OCI-LY7 (cell line): ENCODE measurements around the gene ATP6V0A4. TPM values are rescaled to one million over a fixed set of nuclear protein-coding genes. Genes with fewer than 3 reads are reported as not detected.

Source experiments
- BruUV-seq: library from RNA; stranded (reverse); fragments of 400-500 nt; replicated peaks from 2 replicates; lab custom pipeline; 2021; lab: Mats Ljungman, UMichigan
- CTCF ChIA-PET: fragments of 300-600 bp; sonication (Branson Sonifier 250); formaldehyde crosslinking; loops from one replicate; lab custom pipeline; 2022; ENCODE audit warnings: antibody characterized with exemption; ENCODE audit not compliant: unreplicated experiment; lab: Charles Lee
- POLR2A ChIA-PET: fragments of 300-600 bp; sonication (Branson Sonifier 250); formaldehyde crosslinking; loops from one replicate; lab custom pipeline; 2022; ENCODE audit warnings: antibody characterized with exemption; lab: Charles Lee
- DNase-seq: peaks from one replicate; pipeline ENCODE4 v3.0.0-alpha.2; 2015; ENCODE audit warnings: low spot score
- H2AFZ ChIP-seq: fragments of 200-600 bp; sonication (generic), shearing (Covaris generic); 2 replicates; pipeline ENCODE4 v1.6.1; 2014; ENCODE audit warnings: mild to moderate bottlenecking, antibody characterized with exemption, low read length, moderate library complexity
- H3K27ac ChIP-seq: fragments of 200-600 bp; sonication (generic); 2 replicates; pipeline ENCODE4 v1.5.1; 2014; ENCODE audit warnings: mixed run types, low read depth, mild to moderate bottlenecking, moderate library complexity, low read length, inconsistent platforms; ENCODE audit not compliant: poor library complexity, severe bottlenecking
- H3K36me3 ChIP-seq: fragments of 200-600 bp; sonication (generic); 2 replicates; pipeline ENCODE4 v1.6.1; 2014; ENCODE audit warnings: mild to moderate bottlenecking, antibody characterized with exemption, low read length, moderate library complexity, mixed read lengths; ENCODE audit not compliant: insufficient read depth
- H3K4me1 ChIP-seq: fragments of 200-600 bp; sonication (generic); 2 replicates; pipeline ENCODE4 v1.5.1; 2014; ENCODE audit warnings: mild to moderate bottlenecking, low read length; ENCODE audit not compliant: insufficient read depth, poor library complexity, severe bottlenecking
- H3K4me2 ChIP-seq: fragments of 200-600 bp; sonication (generic); 2 replicates; pipeline ENCODE4 v1.6.1; 2014; ENCODE audit warnings: mild to moderate bottlenecking, low read length
- H3K4me3 ChIP-seq: fragments of 200-600 bp; sonication (generic); 2 replicates; pipeline ENCODE4 v1.5.1; 2014; ENCODE audit warnings: mild to moderate bottlenecking, low read depth, low read length; ENCODE audit not compliant: poor library complexity, severe bottlenecking
- H3K79me2 ChIP-seq: fragments of 200-600 bp; sonication (generic); 2 replicates; pipeline ENCODE4 v1.6.1; 2016; ENCODE audit warnings: low read depth, mild to moderate bottlenecking, low read length, moderate library complexity, mixed read lengths; ENCODE audit not compliant: insufficient read depth
- H3K9me2 ChIP-seq: fragments of 200-600 bp; sonication (generic); 2 replicates; pipeline ENCODE4 v1.6.1; 2016; ENCODE audit warnings: mild to moderate bottlenecking, low read length, mixed read lengths; ENCODE audit not compliant: insufficient read depth
- H3K9me3 ChIP-seq: fragments of 200-600 bp; sonication (generic); 2 replicates; pipeline ENCODE4 v1.6.1; 2014; ENCODE audit warnings: mild to moderate bottlenecking, mixed run types, low read length, mixed read lengths
- H4K20me1 ChIP-seq: fragments of 200-600 bp; sonication (generic); 2 replicates; pipeline ENCODE4 v1.6.1; 2014; ENCODE audit warnings: mild to moderate bottlenecking, antibody characterized with exemption, low read length, moderate library complexity, mixed read lengths; ENCODE audit not compliant: insufficient read depth
- EZH2phosphoT487 ChIP-seq: fragments of 200-600 bp; sonication (generic); IDR thresholded peaks from 2 replicates; pipeline ENCODE4 v1.6.1; 2018; ENCODE audit warnings: low read depth, borderline replicate concordance, mild to moderate bottlenecking, mixed run types, antibody characterized with exemption, low read length, moderate library complexity, mixed read lengths
- intact Hi-C: fragments of 100-400 bp; cut with micrococcal nuclease; formaldehyde crosslinking; loops from one replicate; pipeline ENCODE4 v1.10.0; 2022; ENCODE audit not compliant: unreplicated experiment
- total RNA-seq, 2 experiments: library from RNA; depleted of rRNA in 1 of 2; stranded (reverse); fragments of >200 nt in 1 of 2; shearing (Covaris generic) in 1 of 2; gene quantifications; 2 replicates each; pipeline ENCODE4 v1.2.3, GENCODE V29; 2014 to 2022
- TF ChIP-seq, protein P1 (sequence below): fragments of 200-600 bp; sonication (generic); conservative IDR thresholded peaks from 2 replicates; pipeline ENCODE4 v1.5.1; 2014; ENCODE audit warnings: mild to moderate bottlenecking, antibody characterized with exemption, low read length, moderate library complexity, mixed read lengths

Gene ATP6V0A4
- total RNA-seq, 2 experiments from 2014 or later = not detected

DNA sequence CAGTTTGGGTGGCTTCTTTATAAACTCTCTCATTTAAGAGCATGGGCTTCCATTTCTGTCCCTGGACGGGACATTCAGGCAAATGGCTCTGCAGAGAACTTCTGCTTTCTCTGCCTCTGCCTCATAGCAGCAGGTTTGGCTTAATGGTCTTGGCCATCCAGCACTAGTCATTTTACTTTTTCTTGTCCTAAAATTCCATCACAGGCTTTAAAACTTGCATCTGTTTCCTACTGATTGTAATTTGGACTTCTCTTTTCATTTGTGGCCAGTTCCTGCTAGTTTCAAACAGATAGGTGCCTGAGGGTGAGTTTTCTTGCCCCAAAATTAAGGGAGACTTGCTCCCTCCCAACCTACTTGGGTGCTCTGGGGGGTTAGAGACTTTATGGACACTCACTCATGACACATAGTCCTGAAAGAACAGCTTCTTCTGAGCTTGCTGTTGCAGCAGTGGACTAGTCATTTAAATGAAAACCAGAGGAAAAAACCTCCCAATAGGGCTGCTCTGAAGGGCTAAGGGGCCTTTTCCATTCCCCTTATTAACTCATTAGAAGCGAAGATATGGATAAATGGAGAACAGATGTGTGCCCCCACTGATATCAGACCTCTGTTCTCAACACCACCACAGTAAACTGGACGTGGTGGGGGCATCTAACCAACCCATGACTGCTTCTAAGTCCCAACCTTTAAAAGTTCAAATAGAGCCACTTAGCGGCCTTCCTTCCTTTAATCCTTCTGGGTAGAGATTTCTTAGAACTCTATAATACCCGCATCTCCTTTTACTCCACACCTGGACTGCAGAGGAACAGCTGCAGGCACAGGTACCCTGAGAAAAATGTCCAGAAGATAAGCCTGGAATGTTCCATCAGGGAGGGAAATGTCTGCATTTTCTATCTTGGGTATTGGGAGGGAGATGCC, 135.7 kb downstream of the ATP6V0A4 start:
- BruUV-seq = no TSS peak
- no peak overlapping the region for H3K27ac ChIP-seq
- TF ChIP-seq, protein P1, sequence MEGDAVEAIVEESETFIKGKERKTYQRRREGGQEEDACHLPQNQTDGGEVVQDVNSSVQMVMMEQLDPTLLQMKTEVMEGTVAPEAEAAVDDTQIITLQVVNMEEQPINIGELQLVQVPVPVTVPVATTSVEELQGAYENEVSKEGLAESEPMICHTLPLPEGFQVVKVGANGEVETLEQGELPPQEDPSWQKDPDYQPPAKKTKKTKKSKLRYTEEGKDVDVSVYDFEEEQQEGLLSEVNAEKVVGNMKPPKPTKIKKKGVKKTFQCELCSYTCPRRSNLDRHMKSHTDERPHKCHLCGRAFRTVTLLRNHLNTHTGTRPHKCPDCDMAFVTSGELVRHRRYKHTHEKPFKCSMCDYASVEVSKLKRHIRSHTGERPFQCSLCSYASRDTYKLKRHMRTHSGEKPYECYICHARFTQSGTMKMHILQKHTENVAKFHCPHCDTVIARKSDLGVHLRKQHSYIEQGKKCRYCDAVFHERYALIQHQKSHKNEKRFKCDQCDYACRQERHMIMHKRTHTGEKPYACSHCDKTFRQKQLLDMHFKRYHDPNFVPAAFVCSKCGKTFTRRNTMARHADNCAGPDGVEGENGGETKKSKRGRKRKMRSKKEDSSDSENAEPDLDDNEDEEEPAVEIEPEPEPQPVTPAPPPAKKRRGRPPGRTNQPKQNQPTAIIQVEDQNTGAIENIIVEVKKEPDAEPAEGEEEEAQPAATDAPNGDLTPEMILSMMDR = no peak
- TF ChIP-seq EZH2phosphoT487 = no peak
- no peaks in the 10 kb centered on the region for H3K4me1 ChIP-seq
- H3K36me3 ChIP-seq = no peaks in the 10 kb centered on the region
- no peaks in the 10 kb centered on the region for H3K79me2 ChIP-seq
- no peak for DNase-seq
- no peak overlapping the region for H2AFZ ChIP-seq
- ChIA-PET POLR2A (no interaction called here), CTCF (no interaction called here)
- H3K4me3 ChIP-seq = no peak overlapping the region
- H3K4me2 ChIP-seq = no peak overlapping the region
- no peaks in the 10 kb centered on the region for H4K20me1 ChIP-seq
- H3K9me3 ChIP-seq = no peaks in the 10 kb centered on the region
- H3K9me2 ChIP-seq = no peaks in the 10 kb centered on the region
- intact Hi-C loops = no loop called here

DNA sequence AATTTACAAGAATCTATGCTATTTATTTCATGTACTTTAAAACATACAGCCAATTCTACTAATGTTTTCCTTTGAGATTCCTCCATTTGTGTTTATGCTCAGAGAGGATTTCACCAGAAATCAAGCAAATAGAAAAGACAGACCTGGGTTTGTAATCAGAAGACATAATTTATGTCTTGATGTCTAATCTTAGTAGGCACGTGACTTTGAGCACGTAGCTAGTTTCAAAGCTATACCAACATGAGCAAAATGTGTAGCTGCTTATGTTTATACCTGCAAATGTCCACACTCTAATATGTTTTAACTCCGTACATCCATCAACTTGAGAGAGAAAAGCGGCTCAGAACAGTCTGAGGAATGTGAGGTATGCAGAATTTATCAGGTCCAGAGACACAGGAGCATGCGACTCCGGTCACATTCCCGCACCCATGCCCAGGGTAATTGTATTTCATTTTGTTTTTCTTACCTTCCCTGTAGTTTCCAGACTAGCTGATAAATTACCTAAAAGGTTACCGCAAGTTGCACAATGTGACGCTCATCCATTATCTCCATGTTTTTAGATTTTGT, 136.8 kb downstream of the ATP6V0A4 start:
- no peak overlapping the region for H3K4me2 ChIP-seq
- no peaks in the 10 kb centered on the region for H3K4me1 ChIP-seq
- no peaks in the 10 kb centered on the region for H3K9me2 ChIP-seq
- H3K36me3 ChIP-seq = no peaks in the 10 kb centered on the region
- ChIA-PET POLR2A (no interaction called here), CTCF (interaction anchor here (0.6 kb wide), 1 partner anchor 9 kb away, joined by 3 read pairs; no protein-coding TSS in a partner anchor)
- H3K79me2 ChIP-seq = no peaks in the 10 kb centered on the region
- no peak for DNase-seq
- no peak overlapping the region for H2AFZ ChIP-seq
- TF ChIP-seq, protein P1 = no peak
- TF ChIP-seq EZH2phosphoT487 = no peak
- H3K27ac ChIP-seq = no peak overlapping the region
- intact Hi-C loops = no loop called here
- BruUV-seq = no TSS peak
- no peak overlapping the region for H3K4me3 ChIP-seq
- no peaks in the 10 kb centered on the region for H3K9me3 ChIP-seq
- no peaks in the 10 kb centered on the region for H4K20me1 ChIP-seq

DNA sequence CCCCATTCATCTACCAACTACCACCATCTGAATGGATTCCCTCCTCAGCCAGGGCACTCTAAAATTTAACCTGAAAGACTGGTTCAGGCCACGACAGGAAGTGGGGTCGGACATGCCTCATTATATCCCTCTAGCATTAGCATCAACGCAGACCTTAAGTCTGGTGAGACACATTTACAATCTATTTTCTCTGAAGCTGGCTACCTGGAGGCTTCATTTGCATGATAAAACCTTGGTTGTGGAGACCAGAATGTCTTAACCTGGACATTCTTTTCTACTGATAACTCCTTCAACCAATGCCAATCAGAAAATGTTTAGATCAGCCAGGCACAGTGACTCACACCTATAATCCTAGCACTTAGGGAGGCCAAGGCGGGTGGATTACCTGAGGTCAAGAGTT, 139.1 kb downstream of the ATP6V0A4 start:
- Histone ChIP-seq H3K36me3 (no peaks in the 10 kb centered on the region), H3K4me1 (no peaks in the 10 kb centered on the region), H3K9me3 (no peaks in the 10 kb centered on the region), H3K4me3 (no peak overlapping the region), H3K4me2 (no peak overlapping the region), H3K9me2 (no peaks in the 10 kb centered on the region), H4K20me1 (no peaks in the 10 kb centered on the region), H2AFZ (no peak overlapping the region), H3K79me2 (no peaks in the 10 kb centered on the region), H3K27ac (no peak overlapping the region)
- CTCF ChIA-PET = no interaction called here
- TF ChIP-seq EZH2phosphoT487 = no peak
- TF ChIP-seq, protein P1 = no peak
- DNase-seq = no peak
- POLR2A ChIA-PET = no interaction called here
- intact Hi-C loops = no loop called here
- no TSS peak for BruUV-seq
